ENCODE measurements around the gene TAS2R38.

TAS2R38 gene

GRCh38 chr7:141973673-141974072 lies at the start of gene TAS2R38:
Gene TAS2R38 (minus strand): TSS chr7:141973773. CDS start chr7:141973689, 84 bp downstream.
- no peak within 1 kb of the TSS for H3K4me3 ChIP-seq (replicated peaks; ENCODE audit: low read depth, low read length)
- TF ChIP-seq, protein P1, sequence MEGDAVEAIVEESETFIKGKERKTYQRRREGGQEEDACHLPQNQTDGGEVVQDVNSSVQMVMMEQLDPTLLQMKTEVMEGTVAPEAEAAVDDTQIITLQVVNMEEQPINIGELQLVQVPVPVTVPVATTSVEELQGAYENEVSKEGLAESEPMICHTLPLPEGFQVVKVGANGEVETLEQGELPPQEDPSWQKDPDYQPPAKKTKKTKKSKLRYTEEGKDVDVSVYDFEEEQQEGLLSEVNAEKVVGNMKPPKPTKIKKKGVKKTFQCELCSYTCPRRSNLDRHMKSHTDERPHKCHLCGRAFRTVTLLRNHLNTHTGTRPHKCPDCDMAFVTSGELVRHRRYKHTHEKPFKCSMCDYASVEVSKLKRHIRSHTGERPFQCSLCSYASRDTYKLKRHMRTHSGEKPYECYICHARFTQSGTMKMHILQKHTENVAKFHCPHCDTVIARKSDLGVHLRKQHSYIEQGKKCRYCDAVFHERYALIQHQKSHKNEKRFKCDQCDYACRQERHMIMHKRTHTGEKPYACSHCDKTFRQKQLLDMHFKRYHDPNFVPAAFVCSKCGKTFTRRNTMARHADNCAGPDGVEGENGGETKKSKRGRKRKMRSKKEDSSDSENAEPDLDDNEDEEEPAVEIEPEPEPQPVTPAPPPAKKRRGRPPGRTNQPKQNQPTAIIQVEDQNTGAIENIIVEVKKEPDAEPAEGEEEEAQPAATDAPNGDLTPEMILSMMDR (IDR thresholded peaks at IDR 0.05; ENCODE audit: low read depth, low read length, missing control alignments): no peak
- no peak for DNase-seq (ENCODE audit: extremely low read depth, low read depth)

DNA sequence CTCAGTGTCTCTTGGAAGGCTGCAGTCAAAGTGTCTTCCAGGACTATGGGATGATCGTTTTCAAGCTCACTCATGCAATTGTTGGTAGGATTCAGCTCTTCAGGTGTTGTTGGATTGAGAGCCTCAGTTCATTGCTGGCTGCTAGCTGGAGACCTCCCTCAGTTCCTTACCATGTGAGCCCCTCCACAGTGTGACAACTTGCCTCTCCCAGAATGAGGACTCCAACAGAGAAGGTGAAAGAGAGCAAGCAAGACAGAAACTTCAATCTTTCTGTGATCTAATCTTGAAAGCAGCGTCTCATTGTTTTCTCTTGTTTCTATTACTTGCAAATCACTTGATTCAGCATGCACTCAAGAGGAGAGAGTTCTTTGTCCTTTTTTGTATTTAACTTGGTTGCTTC lies 44.6 kb upstream of the TAS2R38 start:
- no peak for DNase-seq (ENCODE audit: extremely low read depth, low read depth)
- TF ChIP-seq, protein P1 (IDR thresholded peaks at IDR 0.05; ENCODE audit: low read depth, low read length, missing control alignments): no peak
- no peak overlapping the region for H3K4me3 ChIP-seq (replicated peaks; ENCODE audit: low read depth, low read length)

GRCh38 chr7:142017451-142017850 lies 43.9 kb upstream of the TAS2R38 start:
- DNase-seq (ENCODE audit: extremely low read depth, low read depth): no peak
- TF ChIP-seq, protein P1 (IDR thresholded peaks at IDR 0.05; ENCODE audit: low read depth, low read length, missing control alignments): no peak
- no peak overlapping the region for H3K4me3 ChIP-seq (replicated peaks; ENCODE audit: low read depth, low read length)

DNA sequence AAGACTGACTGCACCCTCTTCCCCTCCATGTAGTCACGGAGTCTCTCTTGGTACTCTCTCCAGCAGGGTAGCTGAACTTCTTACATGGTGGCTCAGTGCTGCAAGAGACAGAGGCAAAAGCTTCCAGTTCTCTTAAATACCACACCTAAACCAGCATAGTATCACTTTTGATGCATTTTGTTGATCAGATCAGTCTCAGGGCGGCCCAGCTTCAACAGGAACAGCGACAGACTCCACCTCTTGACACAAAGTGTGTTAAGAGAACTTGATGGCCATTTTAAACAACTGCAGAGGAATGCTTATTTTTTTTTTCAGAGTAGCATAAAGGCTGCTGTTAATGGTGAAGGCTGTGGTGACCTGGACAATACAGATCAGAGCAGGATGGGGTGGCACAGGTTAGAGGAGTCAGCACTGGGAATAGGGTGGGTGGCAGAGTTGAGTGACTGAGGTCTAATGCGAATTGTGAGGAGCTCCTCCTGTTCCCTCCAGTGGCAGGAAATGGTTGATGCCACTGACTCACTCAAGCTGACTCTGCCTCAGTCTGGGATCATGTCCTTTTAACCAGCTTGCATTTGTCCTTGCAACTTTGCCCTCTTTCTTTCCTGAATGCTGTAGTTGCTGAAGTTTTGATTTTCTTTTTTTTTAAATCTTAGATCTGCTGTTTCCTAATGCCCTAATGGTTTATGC lies 39.4 kb upstream of the TAS2R38 start:
- no peak overlapping the region for H3K4me3 ChIP-seq (replicated peaks; ENCODE audit: low read depth, low read length)
- no peak for DNase-seq (ENCODE audit: extremely low read depth, low read depth)
- TF ChIP-seq, protein P1 (IDR thresholded peaks at IDR 0.05; ENCODE audit: low read depth, low read length, missing control alignments): no peak

DNA sequence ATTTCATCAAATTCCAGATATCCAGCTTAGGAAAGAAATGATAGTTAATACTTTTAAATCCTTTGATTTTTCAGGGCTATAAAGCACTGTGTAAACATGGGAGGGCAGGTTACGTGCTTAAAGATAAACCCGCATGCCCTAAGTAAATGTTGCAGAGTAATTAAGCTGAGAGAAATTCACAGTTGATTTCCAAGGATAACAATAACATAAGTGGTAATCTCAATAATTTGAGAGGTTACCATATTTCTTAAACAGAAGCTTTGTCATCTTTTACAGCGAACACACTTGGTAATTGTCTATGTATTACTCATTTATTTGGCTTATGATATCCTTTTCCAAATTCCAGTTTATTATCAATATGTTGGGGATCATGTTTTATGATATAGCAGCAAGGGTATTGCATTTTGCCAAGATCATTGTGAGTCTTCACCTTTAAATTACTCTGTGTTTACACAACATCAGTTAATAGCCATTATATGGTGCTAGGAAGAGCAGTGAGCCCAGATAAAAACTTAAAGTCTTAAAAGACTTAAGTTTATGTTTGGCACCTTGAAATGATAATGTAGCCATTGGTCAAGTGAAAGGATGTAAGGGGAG lies 37.5 kb upstream of the TAS2R38 start:
- DNase-seq (ENCODE audit: extremely low read depth, low read depth): no peak
- no peak overlapping the region for H3K4me3 ChIP-seq (replicated peaks; ENCODE audit: low read depth, low read length)
- TF ChIP-seq, protein P1 (IDR thresholded peaks at IDR 0.05; ENCODE audit: low read depth, low read length, missing control alignments): no peak

DNA sequence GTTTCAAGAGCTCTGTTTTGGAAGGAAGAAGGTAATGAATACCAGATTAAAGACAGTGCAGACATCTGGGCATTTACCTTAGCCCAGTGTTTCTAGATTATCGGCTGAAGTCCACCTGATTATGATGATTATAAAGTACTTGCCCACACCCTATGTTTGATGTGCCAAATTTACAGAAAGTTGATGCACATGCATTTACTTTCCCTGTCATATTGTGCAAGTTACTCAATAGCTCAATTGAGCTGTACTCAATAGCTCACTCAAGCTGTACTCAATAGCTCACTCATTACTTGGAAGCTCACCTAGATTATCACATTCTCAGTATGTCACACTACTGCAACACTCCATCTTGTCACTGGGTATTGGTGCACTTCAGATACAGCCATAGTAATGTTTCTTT lies 35.6 kb upstream of the TAS2R38 start:
- no peak for DNase-seq (ENCODE audit: extremely low read depth, low read depth)
- TF ChIP-seq, protein P1 (IDR thresholded peaks at IDR 0.05; ENCODE audit: low read depth, low read length, missing control alignments): no peak
- no peak overlapping the region for H3K4me3 ChIP-seq (replicated peaks; ENCODE audit: low read depth, low read length)
